Amniotic epithelial cell (primary cell): ENCODE results near the gene DNAJC4.

Experiments used
- DNase-seq: peaks from one replicate; pipeline ENCODE4 v3.0.0-alpha.2; 2010; ENCODE audit warnings: low read depth

The DNAJC4 gene

GRCh38 chr11:64258946-64259532, 28.7 kb downstream of the DNAJC4 start:
- no peak for DNase-seq

DNA sequence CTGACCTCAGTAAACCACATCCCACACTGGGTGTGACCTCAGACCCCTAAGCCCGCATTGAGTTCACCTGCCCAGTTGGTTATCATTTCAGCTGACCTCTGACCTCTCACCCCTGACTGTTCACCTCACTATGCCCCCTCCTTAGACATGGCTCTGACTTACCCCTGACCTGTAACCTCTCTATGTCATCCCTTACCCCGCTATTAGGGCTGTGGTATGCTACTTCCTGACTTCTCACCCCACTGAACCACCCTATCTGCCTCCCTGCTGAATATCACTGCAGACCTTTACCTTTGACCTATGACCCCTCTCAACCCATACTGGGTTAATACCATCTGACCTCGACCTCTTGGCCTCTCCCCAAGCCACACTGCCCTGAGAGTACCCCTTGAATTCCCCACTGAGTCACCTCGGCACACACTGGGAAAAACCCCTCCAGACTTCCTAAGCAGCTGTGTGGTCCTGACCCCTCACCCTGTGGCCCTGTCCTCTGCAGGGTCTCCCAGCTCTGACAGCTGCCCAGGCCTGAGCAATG, 29.3 kb downstream of the DNAJC4 start:
- no peak for DNase-seq

- no peak for DNase-seq
Measured at GRCh38 chr11:64260147-64260708, 29.9 kb downstream of the DNAJC4 start.

DNA sequence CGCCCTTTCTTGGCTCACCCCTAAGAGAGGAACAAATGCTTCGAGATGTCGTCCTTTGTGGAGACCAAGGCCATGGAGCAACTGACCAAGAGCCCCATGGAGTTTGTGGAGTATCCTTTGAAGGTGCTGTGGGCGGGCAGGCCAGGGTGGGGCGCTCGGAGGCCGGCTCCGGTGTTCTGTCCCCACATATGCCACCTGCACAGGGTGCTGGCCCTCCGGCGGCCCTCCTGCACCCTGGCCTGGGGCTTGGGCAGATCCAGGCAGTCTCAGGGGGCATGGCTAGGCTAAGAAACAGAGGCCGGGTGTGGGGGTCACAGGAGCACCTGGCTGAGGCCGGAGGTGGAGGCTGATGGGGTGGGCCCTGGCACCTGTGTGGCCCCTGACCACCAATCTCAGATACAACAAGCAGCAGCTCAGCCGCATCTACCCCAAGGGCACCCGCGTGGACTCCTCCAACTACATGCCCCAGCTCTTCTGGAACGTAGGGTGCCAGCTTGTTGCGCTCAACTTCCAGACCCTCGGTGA, 31.3 kb downstream of the DNAJC4 start:
- no peak for DNase-seq

DNA sequence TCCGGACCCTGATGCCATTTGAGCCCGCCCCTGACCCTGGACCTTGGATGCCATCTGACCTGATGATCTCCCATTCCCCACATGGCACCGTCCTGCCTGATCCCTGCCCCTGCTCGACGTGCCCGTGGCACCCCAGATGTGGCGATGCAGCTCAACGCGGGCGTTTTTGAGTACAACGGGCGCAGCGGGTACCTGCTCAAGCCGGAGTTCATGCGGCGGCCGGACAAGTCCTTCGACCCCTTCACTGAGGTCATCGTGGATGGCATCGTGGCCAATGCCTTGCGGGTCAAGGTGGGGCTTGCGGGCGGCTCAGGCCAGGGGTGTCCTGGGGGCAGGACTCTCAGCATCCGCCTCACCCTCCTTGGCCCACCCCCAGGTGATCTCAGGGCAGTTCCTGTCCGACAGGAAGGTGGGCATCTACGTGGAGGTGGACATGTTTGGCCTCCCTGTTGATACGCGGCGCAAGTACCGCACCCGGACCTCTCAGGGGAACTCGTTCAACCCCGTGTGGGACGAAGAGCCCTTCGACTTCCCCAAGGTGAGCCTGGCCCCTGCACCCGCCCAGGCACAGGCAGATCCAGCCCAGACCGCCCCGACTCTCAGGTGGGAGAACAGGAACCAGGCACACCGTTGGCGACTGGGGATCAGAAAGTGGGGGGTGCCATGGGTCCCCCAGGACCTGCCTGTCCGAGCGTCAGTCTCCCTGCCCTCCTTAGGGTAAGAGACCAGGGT, 32.1 kb downstream of the DNAJC4 start:
- no peak for DNase-seq

DNA sequence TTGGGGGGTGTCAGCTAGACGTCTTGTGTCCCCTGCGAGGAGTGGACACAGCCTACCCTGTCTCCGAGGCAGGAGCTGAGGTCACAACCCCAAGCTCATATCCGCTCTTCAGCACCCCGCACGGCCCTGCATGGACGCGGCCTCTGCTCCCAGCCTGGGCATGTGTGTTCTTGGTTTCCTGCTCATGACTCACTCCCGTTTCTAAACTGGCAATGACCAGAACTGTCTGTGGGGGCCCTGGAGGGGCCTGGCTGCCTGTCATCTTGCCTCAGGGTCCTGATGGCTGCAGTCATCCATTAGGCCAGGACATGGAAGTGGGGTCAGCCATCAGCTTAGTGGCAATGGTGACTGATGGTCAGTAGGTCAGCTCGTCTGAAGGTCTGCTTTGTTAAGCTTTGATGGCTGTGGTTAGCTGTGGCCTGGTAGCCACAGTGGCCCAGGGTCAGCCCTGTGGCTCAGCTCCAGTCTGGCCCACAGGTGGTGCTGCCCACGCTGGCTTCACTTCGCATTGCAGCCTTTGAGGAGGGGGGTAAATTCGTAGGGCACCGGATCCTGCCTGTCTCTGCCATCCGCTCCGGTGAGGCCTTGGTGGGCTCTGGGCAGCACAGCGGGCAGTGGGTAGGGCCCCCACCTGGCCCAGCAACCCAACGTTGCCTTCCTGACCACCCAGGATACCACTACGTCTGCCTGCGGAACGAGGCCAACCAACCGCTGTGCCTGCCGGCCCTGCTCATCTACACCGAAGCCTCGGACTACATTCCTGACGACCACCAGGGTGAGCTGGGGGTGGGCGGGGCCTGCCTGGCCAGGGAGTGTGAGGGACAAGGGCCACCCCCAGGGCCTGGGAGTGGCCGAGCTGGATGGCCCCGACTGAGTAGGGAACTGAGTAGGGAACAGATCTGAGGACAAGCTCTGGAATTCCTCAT, 32.9 kb downstream of the DNAJC4 start:
- DNase-seq = peak; percentile 81

- DNase-seq = no peak
Measured at GRCh38 chr11:64263947-64264317, 33.6 kb downstream of the DNAJC4 start.

- DNase-seq = peak; percentile 70
Measured at GRCh38 chr11:64264371-64264852, 34.1 kb downstream of the DNAJC4 start.

DNA sequence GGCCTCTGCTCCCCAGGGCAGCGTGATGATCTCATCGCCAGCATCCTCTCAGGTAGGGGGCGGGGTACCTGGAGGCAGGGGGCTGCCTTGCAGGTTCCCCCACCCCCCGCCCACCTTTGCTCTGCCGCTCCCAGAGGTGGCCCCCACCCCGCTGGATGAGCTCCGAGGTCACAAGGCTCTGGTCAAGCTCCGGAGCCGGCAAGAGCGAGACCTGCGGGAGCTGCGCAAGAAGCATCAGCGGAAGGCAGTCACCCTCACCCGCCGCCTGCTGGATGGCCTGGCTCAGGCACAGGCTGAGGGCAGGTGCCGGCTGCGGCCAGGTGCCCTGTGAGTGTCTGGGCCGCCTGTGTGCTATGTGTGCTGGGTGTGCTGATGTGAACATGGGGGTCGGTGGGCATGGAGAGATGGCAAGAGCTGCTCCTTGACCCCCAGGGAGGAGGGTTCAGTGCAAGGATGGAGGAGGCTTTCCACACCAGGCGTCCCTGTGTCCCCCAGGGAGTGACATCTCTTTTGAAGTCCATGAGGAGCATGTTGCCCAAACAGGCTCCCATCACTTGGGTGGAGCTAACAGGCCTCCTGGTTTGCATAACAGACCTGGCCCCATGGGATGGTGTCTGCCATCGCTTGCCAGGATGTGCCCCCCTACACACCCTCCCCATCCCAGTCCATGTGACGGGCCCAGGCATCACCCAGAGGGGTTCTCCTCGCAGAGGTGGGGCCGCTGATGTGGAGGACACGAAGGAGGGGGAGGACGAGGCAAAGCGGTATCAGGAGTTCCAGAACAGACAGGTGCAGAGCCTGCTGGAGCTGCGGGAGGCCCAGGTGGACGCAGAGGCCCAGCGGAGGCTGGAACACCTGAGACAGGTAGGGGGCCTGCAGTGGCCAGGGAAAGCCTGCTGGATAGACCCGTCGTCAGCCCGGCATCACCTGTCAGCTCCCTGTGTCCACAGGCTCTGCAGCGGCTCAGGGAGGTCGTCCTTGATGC, 35.1 kb downstream of the DNAJC4 start:
- DNase-seq = no peak

DNA sequence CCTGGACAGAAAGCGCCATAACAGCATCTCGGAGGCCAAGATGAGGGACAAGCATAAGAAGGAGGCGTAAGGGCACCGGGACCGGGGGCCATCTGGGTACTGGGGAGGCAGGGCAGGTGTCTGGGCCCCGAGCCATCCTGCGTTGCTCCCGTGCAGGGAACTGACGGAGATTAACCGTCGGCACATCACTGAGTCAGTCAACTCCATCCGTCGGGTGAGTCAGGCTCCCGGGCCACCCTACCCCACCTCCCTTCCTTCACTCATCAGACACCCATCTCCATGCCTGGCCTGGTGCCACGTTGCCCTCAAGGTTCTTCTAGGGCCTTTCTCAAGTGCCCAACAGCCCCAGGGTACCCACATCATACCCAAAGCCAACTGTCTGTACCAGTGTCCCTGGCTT, 36.0 kb downstream of the DNAJC4 start:
- DNase-seq = peak; percentile 48

DNA sequence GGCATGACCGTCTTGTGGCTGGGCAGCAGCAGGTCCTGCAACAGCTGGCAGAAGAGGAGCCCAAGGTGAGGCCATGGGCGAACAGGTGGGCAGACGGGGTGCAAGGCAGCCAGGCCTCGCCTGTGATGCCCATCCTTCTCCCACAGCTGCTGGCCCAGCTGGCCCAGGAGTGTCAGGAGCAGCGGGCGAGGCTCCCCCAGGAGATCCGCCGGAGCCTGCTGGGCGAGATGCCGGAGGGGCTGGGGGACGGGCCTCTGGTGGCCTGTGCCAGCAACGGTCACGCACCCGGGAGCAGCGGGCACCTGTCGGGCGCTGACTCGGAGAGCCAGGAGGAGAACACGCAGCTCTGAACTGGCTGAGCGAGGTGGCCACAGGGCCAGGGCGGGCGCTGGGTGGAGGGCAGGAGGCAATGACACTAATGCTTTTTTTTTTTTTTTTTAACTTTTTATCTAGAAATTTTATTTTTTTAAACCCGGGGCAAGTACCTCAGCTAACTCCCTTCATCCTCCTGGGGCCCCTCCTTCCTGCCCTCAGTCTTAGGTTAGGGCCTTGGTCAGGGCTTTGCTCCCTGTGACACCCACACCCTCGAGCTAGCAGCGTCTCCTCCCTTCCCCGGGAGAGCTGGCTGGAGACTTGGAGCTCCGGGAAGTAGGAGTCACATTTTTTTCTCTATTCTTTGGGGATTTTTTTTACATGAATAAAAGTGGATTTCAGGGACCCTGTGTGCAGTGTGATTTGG, 37.0 kb downstream of the DNAJC4 start:
- no peak for DNase-seq

- DNase-seq = peak; percentile 90
Measured at GRCh38 chr11:64268025-64268892, 37.9 kb downstream of the DNAJC4 start.

DNA sequence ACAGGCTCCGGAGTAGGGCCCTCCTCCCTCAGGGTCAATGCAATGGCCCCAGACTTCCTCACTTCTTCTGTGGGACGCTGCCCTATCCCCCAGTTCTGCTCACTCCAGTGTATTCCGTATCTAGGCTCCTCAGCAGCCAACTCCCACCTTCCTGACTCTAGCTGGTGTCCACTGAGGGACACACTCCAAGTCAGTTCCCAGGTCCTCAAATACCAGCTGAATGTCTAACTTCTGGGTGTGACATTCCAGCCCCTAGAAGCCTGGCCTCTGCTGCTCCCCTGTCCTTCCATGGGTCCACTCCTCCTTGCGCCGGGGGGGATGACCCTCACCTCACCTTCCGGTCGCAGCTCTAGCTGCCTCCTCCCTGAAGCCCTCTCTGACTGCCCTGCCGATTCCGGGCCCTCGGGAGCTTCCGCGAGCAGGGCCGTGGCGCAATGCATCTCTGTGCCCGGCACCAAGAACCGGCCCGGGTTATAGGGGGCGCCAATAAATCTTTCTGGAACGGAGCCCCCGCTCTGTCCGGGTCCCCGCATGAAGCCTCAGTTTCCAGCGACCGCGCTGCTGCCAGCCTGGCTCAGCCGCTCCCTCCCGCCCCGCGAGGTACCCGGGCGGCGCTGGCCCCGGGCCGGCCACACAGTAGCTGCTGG, 38.7 kb downstream of the DNAJC4 start:
- DNase-seq = peak; percentile 54

GRCh38 chr11:64269540-64270220, 39.3 kb downstream of the DNAJC4 start:
- DNase-seq = peak; percentile 100

DNA sequence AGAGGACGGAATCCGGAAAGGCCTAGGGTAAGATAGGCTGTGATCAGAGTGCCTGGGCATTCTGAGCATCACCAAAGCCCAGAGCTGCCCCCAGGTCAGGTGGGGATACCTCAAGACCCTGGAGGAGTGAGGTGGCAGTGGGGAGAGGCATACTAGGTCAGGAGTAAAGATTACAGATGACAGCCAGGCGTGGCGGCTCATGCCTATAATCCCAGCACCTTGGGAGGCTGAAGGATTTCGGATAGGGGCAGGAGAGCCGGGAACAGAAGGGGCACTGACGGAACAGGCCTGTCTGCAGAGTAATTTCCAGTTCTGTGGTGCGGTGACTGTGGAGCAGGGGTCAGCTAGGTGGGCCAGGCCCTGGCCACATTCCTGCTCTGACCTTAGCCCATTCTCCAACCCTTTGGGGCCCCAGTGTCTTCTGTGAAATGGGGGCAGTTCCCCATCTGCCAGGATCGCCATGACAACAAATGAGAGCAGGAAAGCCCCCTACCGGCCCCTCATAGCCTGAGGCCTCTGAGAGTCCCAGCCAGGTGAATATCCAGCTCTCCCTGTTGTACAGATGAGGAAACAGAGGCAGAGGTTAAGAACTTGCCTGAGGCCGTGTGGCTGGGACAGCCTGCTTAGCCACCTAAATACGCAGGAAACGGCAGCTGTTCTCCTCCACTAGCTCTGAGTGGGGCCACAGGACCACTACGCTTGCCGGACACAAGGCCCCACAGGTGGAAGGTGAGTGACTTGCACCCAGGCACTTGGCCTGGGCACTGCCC, 44.9 kb downstream of the DNAJC4 start:
- DNase-seq = no peak

DNA sequence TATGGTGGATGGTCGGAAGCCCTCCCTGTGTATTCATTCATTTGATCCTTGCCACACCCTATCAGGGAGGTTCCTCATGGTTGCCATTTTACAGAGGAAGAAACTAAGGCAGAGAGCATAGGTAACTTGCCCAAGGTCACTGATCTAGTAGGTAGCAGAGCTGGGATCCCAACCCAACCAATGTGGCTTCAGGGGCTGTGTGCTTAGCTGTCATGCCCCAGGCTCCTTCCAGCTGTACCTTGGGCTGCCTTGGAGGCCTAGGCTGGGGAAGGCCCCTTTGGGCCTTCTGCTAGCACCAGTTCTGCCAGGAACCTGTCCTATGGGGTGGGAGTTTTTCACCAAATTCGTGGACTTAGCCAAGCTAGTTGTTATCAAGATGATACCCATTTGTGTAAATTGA, 45.5 kb downstream of the DNAJC4 start:
- no peak for DNase-seq
